Measurements from ENCODE around the gene ADO.
A peak's percentile ranks its signal among the peaks of the same experiment; 100 is the strongest.

The ADO gene

DNA sequence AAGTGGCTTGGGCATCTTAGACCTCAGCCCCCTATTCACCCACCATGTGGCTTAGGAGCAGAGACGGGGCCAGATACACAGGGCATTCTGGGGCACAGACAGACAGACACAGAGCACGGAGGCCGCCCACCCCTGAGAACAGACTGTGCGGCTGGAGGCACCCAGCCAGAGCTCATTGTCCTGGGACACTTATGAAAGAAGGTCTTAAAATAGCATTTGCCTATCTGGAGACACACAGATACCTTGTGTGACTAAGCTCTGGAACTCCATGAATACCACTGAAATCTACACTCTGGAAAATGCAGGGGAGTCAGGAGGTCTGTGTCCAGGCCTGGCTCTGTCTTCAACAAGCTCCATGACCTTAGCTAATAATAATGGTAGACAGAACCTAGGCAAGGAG, 41.4 kb upstream of the ADO start:
- no peak overlapping the region for H3K27ac ChIP-seq
- TF ChIP-seq ZFX (IDR thresholded peaks at IDR 0.05) = no peak
- TF ChIP-seq, protein P1, sequence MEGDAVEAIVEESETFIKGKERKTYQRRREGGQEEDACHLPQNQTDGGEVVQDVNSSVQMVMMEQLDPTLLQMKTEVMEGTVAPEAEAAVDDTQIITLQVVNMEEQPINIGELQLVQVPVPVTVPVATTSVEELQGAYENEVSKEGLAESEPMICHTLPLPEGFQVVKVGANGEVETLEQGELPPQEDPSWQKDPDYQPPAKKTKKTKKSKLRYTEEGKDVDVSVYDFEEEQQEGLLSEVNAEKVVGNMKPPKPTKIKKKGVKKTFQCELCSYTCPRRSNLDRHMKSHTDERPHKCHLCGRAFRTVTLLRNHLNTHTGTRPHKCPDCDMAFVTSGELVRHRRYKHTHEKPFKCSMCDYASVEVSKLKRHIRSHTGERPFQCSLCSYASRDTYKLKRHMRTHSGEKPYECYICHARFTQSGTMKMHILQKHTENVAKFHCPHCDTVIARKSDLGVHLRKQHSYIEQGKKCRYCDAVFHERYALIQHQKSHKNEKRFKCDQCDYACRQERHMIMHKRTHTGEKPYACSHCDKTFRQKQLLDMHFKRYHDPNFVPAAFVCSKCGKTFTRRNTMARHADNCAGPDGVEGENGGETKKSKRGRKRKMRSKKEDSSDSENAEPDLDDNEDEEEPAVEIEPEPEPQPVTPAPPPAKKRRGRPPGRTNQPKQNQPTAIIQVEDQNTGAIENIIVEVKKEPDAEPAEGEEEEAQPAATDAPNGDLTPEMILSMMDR (conservative IDR thresholded peaks at IDR 0.05) = no peak

DNA sequence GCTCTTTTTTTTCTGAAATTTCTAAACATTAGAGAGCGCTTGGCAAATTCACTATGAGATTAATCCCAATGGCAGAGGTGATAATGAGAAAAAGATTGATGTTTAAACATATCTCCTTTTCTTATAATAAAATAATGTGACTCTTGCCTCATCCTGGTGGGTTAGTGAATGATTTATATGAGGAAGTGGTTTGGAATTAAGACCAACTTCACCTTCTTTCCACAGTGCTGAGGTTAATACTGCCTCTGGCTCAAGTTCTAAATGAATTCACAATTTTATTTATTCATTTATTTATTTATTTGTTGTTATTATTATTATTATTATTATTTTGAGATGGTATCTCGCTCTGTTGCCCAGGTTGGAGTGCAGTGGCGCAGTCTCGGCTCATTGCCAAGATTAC, 40.5 kb upstream of the ADO start:
- TF ChIP-seq ZFX (IDR thresholded peaks at IDR 0.05) = no peak
- TF ChIP-seq, protein P1 (conservative IDR thresholded peaks at IDR 0.05) = no peak
- H3K27ac ChIP-seq = no peak overlapping the region

DNA sequence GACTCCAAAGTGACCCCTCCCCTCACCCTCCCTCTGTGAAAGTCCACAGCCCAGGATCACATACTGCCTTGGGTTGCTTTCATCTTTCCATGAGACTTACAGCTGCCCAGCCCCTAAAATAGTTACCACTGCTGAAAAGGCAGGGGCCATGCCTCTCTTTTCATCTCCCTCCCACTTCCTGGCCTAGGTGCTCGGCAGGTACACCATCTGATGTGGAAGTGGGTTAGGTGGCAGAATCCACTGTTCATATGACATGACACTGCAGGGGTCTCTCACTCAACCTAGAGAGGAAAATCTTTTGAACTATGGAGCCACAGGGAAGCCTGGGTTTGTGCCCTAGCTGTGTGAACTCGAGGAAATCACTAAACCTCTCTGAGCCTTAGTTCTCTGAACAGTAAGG, 38.8 kb upstream of the ADO start:
- TF ChIP-seq ZFX (IDR thresholded peaks at IDR 0.05) = no peak
- TF ChIP-seq, protein P1 (conservative IDR thresholded peaks at IDR 0.05) = no peak
- no peak overlapping the region for H3K27ac ChIP-seq

DNA sequence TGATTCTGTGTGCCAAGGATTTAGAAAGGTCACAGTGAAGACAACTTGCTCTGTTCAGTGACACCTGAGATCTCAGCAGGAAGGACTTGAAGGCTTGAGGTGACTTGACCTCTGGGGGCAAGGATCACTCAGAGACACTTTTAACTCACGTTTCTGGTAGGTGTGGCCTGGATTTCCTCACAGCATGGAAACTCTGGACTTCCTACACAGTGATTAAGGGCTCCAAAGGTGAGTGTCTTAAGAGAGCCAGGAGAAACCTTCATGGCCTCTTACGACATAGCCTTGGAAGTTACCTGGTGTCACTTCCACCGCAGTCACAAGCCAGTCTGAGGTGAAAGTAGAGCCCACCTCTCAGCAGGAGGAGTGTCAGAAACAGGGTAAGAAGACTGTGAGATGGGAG, 38.1 kb upstream of the ADO start:
- H3K27ac ChIP-seq = no peak overlapping the region
- no peak for TF ChIP-seq ZFX (IDR thresholded peaks at IDR 0.05)
- TF ChIP-seq, protein P1 (conservative IDR thresholded peaks at IDR 0.05) = no peak

DNA sequence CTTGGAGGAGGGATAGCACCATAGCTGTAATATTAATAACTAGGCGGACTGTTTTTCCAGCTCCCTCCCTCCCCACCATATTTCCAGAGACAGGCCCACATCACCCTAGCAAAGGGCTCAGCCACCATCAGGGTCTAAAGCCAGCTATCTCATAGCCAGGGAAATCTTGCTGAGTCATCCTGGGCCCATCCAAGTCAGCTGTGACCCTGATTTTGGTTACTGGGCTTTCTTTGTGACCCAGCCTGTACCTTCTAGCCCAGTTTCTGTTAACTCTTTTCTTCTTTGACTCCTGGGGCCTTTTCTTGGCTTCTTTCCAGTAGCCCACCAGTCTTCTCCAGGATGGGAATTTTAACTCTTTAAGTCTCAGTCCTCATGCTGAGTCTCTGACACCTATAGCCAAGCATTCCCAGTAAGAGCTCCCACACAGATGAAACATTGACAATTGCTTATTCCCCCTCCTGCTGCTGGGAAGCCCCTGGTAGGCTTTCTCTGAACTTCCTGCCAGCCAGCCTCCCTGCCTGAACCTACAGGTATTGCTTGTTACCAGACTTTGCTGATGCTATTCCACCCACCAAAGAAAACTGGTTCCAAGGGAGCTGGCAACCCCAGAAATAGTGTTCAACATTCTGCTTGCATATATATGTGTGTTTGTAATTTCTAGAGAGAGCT, 34.8 kb upstream of the ADO start:
- H3K27ac ChIP-seq = peak overlapping the region; percentile 29; the same call in 1 of the 2 replicates
- TF ChIP-seq ZFX (IDR thresholded peaks at IDR 0.05) = no peak
- TF ChIP-seq, protein P1 (conservative IDR thresholded peaks at IDR 0.05) = no peak

DNA sequence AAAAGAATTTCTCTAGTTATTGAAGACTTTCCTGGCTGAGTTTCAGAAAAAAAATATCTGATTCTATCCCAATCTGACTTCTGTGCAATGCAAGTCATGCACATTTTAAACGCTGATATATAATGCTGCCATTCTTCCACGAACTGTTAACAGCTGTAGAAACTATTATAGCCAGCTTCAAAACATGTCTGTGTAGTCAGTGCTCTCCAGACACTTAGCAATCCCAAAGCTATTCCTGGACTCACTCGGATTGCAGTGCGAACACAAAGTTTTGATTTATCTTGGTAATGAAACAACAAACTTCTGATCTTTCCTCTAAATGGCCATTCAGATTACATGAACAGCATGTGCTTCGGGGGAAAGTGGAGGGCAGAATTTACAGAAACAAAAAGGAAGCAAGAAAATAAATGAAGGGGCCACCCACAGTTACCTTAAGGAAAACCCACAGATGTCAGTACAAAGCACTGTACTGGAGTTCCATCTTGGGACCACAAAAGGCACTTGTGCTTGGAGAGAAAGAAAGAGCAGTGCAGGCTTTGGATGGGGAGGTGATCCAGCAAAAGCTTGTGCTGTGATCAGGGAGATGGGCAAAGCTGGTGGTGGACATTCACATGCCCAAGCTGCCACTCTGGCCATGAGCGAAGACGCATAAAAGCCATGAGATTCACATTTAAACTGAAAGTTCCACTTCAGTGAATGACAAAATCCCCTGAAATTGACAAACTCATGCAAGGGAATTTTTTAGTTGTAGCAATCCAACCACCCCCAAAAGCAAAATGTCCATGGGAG, 32.1 kb upstream of the ADO start:
- TF ChIP-seq, protein P1 (conservative IDR thresholded peaks at IDR 0.05) = no peak
- TF ChIP-seq ZFX (IDR thresholded peaks at IDR 0.05) = no peak
- H3K27ac ChIP-seq = no peak overlapping the region

DNA sequence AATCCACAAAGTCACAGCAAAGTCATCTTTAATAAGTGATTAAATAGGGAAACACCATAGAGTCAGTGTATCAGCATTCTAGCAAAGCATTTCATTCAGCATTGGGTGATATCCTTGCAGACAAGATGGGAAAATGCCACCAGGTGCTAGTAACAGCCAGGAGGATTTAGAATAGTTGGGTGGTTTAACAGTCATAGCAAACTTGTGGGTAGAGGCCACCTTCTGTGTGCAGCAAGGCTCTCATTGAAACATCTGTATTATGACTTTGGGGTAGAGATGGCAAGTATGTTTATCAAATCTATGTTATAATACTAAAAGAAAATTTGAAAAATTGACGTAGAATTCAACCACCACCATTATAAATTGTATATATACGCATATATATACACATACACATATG, 26.4 kb upstream of the ADO start:
- no peak overlapping the region for H3K27ac ChIP-seq
- TF ChIP-seq, protein P1 (conservative IDR thresholded peaks at IDR 0.05) = no peak
- TF ChIP-seq ZFX (IDR thresholded peaks at IDR 0.05) = no peak
